Measurements from ENCODE around the gene RANGAP1. TPM values are rescaled to one million over a fixed set of nuclear protein-coding genes. Genes with fewer than 3 reads are reported as not detected.
A peak's percentile ranks its signal among the peaks of the same experiment; 100 is the strongest.

Gene RANGAP1
- polyA plus RNA-seq, 2 of the 4 experiments (the other 2 are of a cell fraction): 44.9 to 75.1 TPM

DNA sequence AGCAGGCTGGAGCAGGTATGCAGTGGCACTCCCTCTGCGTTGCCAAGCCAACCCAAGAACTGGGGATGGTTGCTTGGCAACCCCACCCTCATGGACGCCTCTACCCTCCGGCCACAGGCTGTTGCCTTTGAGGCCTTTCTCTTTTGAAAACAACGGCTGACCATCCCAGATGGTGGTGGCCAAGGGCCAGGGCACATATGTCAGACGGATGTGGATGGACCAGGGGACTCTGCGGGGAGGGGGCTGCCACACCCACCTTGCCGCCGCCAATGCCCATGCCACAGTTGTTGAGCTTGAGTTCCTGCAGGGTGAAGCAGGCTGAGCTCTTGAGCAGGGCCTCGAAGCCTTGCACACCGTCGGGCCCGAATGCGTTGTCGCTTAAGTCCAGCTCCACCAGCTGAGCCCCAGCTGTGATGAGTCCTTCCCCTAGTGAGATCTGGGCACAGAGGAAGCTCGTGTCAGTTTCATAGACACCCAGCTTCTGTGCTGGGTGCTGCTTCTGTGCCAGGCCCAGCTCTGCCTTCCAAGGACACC is 21.5 kb downstream of the RANGAP1 start:
- Histone ChIP-seq H3K4me2 (no peak overlapping the region), H3K4me3 (no peak overlapping the region), H3K9me3 (no peaks in the 10 kb centered on the region), H3K27ac (no peak overlapping the region), H3K4me1 (no peaks in the 10 kb centered on the region)
- ATAC-seq: peak in 1 of 2 experiments; percentile 47; a peak in 1 of 6 replicates
- CTCF ChIA-PET: interaction anchor here (0.9 to 1.0 kb wide), 2 partner anchors 23 to 41 kb away, joined by 3 to 6 read pairs; no protein-coding TSS in a partner anchor
- FAIRE-seq: no peak
- POLR2A ChIA-PET: no interaction called here
- WGBS (ENCODE audit: missing lambda C conversion rate): 100% methylated on average over 10 of the region's 15 CpGs
- no peak for DNase-seq (ENCODE audit: low read depth in 1 of 2, low spot score in 1 of 2)
- TF ChIP-seq CBX2 (IDR thresholded peaks at IDR 0.05; ENCODE audit: borderline replicate concordance, low read depth) (no peak), HEYL (CRISPR knock-in tag; IDR thresholded peaks at IDR 0.05) (no peak), POLR2A (IDR thresholded peaks at IDR 0.05; ENCODE audit: low read length) (no peak), SREBF2 (IDR thresholded peaks at IDR 0.05) (no peak), KDM1A (IDR thresholded peaks at IDR 0.05; ENCODE audit: low read depth) (no peak), EHMT2 (IDR thresholded peaks at IDR 0.05; ENCODE audit: low read depth) (no peak), JUN (IDR thresholded peaks at IDR 0.05) (no peak), HOXA7 (CRISPR knock-in tag; IDR thresholded peaks at IDR 0.05) (no peak), NPAS2 (CRISPR knock-in tag; IDR thresholded peaks at IDR 0.05; ENCODE audit: borderline replicate concordance) (no peak), JUNB (IDR thresholded peaks at IDR 0.05) (no peak), TFCP2L1 (CRISPR knock-in tag; IDR thresholded peaks at IDR 0.05) (no peak), ESRRA (IDR thresholded peaks at IDR 0.05; ENCODE audit: borderline replicate concordance, low read length) (no peak), FOXS1 (CRISPR knock-in tag; IDR thresholded peaks at IDR 0.05) (no peak)
- TF ChIP-seq, protein P1, sequence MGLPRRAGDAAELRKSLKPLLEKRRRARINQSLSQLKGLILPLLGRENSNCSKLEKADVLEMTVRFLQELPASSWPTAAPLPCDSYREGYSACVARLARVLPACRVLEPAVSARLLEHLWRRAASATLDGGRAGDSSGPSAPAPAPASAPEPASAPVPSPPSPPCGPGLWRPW (IDR thresholded peaks at IDR 0.05): no peak
- TF ChIP-seq, protein P2, sequence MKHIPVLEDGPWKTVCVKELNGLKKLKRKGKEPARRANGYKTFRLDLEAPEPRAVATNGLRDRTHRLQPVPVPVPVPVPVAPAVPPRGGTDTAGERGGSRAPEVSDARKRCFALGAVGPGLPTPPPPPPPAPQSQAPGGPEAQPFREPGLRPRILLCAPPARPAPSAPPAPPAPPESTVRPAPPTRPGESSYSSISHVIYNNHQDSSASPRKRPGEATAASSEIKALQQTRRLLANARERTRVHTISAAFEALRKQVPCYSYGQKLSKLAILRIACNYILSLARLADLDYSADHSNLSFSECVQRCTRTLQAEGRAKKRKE (CRISPR knock-in tag; IDR thresholded peaks at IDR 0.05; ENCODE audit: low read depth): no peak

DNA sequence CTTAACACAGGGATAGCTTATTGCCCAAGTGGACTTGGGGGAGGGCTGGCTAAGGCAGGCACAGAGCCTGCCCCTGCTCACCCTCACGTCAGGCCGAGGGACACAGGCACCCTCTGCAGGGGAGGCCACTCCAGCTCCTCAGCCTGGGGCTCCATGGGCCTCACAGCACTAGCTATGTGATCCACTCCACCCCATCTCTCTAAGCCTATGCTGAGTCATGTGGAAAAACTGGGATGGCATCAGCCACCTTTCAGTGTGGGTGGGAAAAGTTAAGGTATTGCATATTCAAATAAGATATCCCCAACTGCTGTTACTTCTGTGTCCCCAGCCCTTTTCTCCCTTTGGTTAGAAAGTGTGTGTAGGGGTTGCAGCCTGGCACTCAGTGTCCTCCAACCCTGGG is 22.3 kb downstream of the RANGAP1 start:
- POLR2A ChIA-PET: no interaction called here
- ATAC-seq (peak; percentile 24 to 55; a peak in 1 of 6 replicates), DNase-seq (ENCODE audit: low read depth in 1 of 2, low spot score in 1 of 2) (no peak), FAIRE-seq (no peak)
- H3K4me2 ChIP-seq: no peak overlapping the region
- no peak overlapping the region for H3K4me3 ChIP-seq
- WGBS (ENCODE audit: missing lambda C conversion rate): 80% methylated on average over 2 of the region's 2 CpGs
- H3K27ac ChIP-seq: peak overlapping the region in 1 of 2 experiments; percentile 58; a peak in 1 of 6 replicates
- no peaks in the 10 kb centered on the region for H3K9me3 ChIP-seq
- no peaks in the 10 kb centered on the region for H3K4me1 ChIP-seq
- TF ChIP-seq EP300 (IDR thresholded peaks at IDR 0.05): no peak
- peak; percentile 13 for TF ChIP-seq MAFK (IDR thresholded peaks at IDR 0.05; ENCODE audit: partially characterized antibody)
- no peak for TF ChIP-seq ZC3H11A (IDR thresholded peaks at IDR 0.05)
- TF ChIP-seq, protein P3, sequence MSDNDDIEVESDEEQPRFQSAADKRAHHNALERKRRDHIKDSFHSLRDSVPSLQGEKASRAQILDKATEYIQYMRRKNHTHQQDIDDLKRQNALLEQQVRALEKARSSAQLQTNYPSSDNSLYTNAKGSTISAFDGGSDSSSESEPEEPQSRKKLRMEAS (IDR thresholded peaks at IDR 0.05): no peak
- no peak for TF ChIP-seq BHLHE40 (IDR thresholded peaks at IDR 0.05; ENCODE audit: low read depth, low read length)
- CTCF ChIA-PET: no interaction called here

DNA sequence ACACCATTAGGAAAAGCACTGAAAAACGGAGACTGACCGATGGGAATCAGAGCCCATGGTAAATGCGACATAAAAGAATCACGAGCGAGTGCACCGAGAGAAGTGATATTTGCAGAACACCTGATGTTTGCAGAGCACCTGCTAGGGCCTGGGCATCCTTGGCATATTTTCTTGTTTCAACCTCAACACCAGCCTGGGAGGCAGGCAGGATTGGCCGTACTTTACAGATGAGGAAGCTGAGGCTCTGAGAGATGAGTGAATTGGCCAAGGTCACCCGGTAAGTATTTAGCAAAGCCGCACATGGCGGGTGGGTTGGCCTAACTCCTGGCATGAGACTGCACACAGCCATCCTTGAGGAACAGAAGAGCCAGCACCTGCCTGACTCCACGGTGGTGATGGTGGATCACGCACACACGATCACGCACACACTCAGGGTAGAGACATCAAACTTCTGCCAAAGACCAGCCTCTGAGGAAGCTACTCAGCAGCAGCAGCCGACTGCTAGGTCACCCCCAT is 23.7 kb downstream of the RANGAP1 start:
- ATAC-seq: no peak
- POLR2A ChIA-PET: no interaction called here
- TF ChIP-seq RAD21 (conservative IDR thresholded peaks at IDR 0.05 in 1 of 2, IDR thresholded peaks at IDR 0.05 in 1 of 2) (no peak), HOXA7 (CRISPR knock-in tag; IDR thresholded peaks at IDR 0.05) (no peak), POLR2A (IDR thresholded peaks at IDR 0.05; ENCODE audit: low read length) (no peak), RARB (CRISPR knock-in tag; IDR thresholded peaks at IDR 0.05) (no peak), KDM5A (IDR thresholded peaks at IDR 0.05) (no peak), RFX5 (IDR thresholded peaks at IDR 0.05) (no peak), ZSCAN20 (CRISPR knock-in tag; IDR thresholded peaks at IDR 0.05) (no peak), ZNF302 (CRISPR knock-in tag; IDR thresholded peaks at IDR 0.05) (no peak), NPAS2 (CRISPR knock-in tag; IDR thresholded peaks at IDR 0.05; ENCODE audit: borderline replicate concordance) (no peak), NR3C1 (IDR thresholded peaks at IDR 0.05) (no peak), PHF8 (IDR thresholded peaks at IDR 0.05; ENCODE audit: borderline replicate concordance, low read depth) (no peak), CBX2 (IDR thresholded peaks at IDR 0.05; ENCODE audit: borderline replicate concordance, low read depth) (no peak), JUN (IDR thresholded peaks at IDR 0.05) (no peak), EHMT2 (IDR thresholded peaks at IDR 0.05; ENCODE audit: low read depth) (no peak), TP53 (CRISPR knock-in tag; IDR thresholded peaks at IDR 0.05) (no peak)
- TF ChIP-seq, protein P1 (IDR thresholded peaks at IDR 0.05): no peak
- TF ChIP-seq, protein P4, sequence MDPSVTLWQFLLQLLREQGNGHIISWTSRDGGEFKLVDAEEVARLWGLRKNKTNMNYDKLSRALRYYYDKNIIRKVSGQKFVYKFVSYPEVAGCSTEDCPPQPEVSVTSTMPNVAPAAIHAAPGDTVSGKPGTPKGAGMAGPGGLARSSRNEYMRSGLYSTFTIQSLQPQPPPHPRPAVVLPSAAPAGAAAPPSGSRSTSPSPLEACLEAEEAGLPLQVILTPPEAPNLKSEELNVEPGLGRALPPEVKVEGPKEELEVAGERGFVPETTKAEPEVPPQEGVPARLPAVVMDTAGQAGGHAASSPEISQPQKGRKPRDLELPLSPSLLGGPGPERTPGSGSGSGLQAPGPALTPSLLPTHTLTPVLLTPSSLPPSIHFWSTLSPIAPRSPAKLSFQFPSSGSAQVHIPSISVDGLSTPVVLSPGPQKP (IDR thresholded peaks at IDR 0.05; ENCODE audit: low read depth, low read length): no peak

More for the DNA sequence above, 23.7 kb downstream of the RANGAP1 start:
- no peak for DNase-seq (ENCODE audit: low read depth in 1 of 2, low spot score in 1 of 2)
- H3K4me1 ChIP-seq: peaks cover 7% of the 10 kb centered on the region
- no peaks in the 10 kb centered on the region for H3K9me3 ChIP-seq
- WGBS (ENCODE audit: missing lambda C conversion rate): 96% methylated on average over 15 of the region's 15 CpGs
- CTCF ChIA-PET: no interaction called here
- no peak overlapping the region for H3K4me3 ChIP-seq
- no peak overlapping the region for H3K27ac ChIP-seq
- FAIRE-seq: no peak
- H3K4me2 ChIP-seq: no peak overlapping the region
